HG03520 (cell line): Measurements from ENCODE around the gene BOLA2B.

Experiments
- ATAC-seq: cut with Tn5 transposase; IDR thresholded peaks from one replicate; pipeline ENCODE4 v1.9.1; 2021; ENCODE audit warnings: mild to moderate bottlenecking, moderate library complexity; ENCODE audit not compliant: unreplicated experiment

The BOLA2B gene

DNA sequence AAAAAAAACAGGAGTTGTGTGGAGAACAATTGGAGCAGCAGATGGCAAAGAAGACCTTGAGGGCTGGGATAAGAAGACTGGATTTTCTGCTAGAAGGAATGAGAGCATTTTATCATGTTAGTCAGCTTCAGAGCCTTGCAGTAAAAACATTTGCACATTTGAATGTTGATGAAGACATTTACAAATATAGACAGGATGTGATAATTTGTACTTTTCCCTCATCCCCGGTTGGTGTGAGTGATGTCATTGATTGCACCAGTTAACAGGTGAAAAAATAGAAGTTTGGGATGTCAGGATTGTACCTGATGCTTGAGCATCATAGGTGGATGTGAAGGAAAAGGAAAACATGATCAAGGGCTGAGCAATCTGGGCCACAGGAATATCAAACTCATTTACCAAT, 47.8 kb downstream of the BOLA2B start:
- ATAC-seq, result no peak

DNA sequence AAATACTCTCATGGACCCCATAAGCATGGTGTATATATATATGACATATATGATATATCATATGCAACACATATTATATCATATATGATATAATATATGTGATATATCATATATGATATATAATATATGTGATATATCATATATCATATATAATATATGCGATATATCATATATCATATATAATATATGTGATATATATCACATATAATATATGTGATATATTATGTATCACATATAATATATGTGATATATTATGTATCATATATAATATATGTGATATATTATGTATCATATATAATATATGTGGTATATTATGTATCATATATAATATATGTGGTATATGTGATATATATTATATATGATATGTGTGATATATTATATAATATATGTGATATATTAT, 48.5 kb downstream of the BOLA2B start:
- ATAC-seq, result no peak

DNA sequence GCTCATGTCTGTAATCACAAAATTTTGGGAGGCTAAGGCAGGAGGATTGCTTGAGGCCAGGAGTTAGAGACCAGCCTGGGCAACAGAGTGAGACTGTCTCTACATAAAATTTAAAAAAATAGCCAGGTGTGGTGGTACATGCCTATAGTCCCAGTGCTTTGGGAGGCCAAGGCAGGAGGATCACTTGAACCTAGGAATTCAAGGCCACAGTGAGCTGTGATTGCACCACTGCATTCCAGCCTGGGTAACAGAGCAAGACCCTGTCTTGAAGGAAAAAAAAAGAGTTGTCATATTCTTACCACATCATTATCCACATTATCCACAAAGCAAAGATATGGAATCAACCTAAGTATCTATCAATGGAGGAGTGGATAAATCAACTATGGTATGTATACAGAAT, 49.4 kb downstream of the BOLA2B start:
- no peak for ATAC-seq

DNA sequence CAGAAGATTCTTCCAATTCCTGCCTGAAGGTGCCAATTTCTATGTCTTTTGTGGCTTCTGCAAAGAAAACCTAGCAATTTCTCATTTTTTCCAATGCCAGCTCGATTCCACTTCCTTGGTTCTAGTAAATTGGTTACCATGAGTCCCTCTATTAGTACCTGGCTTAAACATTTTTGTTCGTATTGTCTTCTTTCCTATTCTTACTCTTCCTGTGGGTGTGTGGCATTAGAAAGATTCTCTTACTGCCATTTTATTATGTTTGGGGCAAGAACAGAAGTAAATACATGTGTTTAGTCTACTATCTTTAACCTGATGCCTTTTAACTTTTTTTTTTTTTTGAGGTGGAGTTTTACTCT, 50.1 kb downstream of the BOLA2B start:
- ATAC-seq, result no peak
